DOHH2 (cell line): ENCODE results near the gene NDUFAF2.

ENCODE experiments used
- H3F3A ChIP-seq: fragments of 200-600 bp; sonication (generic), shearing (Covaris generic); 2 replicates; pipeline ENCODE4 v1.6.0; 2016; ENCODE audit warnings: antibody characterized with exemption, mild to moderate bottlenecking; ENCODE audit not compliant: control insufficient read depth, insufficient read depth
- H3K27ac ChIP-seq: fragments of 200-600 bp; sonication (generic); 2 replicates; pipeline ENCODE4 v1.5.1; 2014; ENCODE audit warnings: low read depth, mild to moderate bottlenecking, low read length, moderate library complexity
- H3K27me3 ChIP-seq: fragments of 200-600 bp; sonication (generic); 2 replicates; pipeline ENCODE4 v1.6.1; 2014; ENCODE audit warnings: mild to moderate bottlenecking, low read length, mixed read lengths; ENCODE audit not compliant: control insufficient read depth
- H3K36me3 ChIP-seq: fragments of 200-600 bp; sonication (generic); 2 replicates; pipeline ENCODE4 v1.6.1; 2014; ENCODE audit warnings: mild to moderate bottlenecking, low read length, moderate library complexity, mixed read lengths; ENCODE audit not compliant: control insufficient read depth
- H3K4me1 ChIP-seq: fragments of 200-600 bp; sonication (generic); 2 replicates; pipeline ENCODE4 v1.6.1; 2014; ENCODE audit warnings: mild to moderate bottlenecking, low read length, mixed read lengths; ENCODE audit not compliant: control insufficient read depth
- H3K4me2 ChIP-seq: fragments of 200-600 bp; sonication (generic); 2 replicates; pipeline ENCODE4 v1.6.0; 2014; ENCODE audit warnings: mild to moderate bottlenecking, low read length, moderate library complexity
- H3K4me3 ChIP-seq: fragments of 200-600 bp; sonication (generic); 2 replicates; pipeline ENCODE4 v1.5.1; 2014; ENCODE audit warnings: mild to moderate bottlenecking, low read length, mixed read lengths
- H3K79me2 ChIP-seq: fragments of 200-600 bp; sonication (generic); 2 replicates; pipeline ENCODE4 v1.6.1; 2014; ENCODE audit warnings: mild to moderate bottlenecking, low read length, mixed read lengths; ENCODE audit not compliant: control insufficient read depth
- H3K9me2 ChIP-seq: fragments of 200-600 bp; sonication (generic); replicated peaks from 2 replicates; pipeline ENCODE4 v1.6.1; 2014; ENCODE audit warnings: mild to moderate bottlenecking, low read length, mixed read lengths; ENCODE audit not compliant: control insufficient read depth
- H3K9me3 ChIP-seq: fragments of 200-600 bp; sonication (generic); 2 replicates; pipeline ENCODE4 v1.6.1; 2014; ENCODE audit warnings: antibody characterized with exemption, low read length, mixed read lengths; ENCODE audit not compliant: control insufficient read depth, insufficient read depth
- H4K20me1 ChIP-seq: fragments of 200-600 bp; sonication (generic); 2 replicates; pipeline ENCODE4 v1.6.0; 2014; ENCODE audit warnings: low read depth, mild to moderate bottlenecking, antibody characterized with exemption, low read length, moderate library complexity; ENCODE audit not compliant: control insufficient read depth, insufficient read depth
- EZH2phosphoT487 ChIP-seq: fragments of 200-600 bp; sonication (generic); IDR thresholded peaks from 2 replicates; pipeline ENCODE4 v1.6.1; 2017; ENCODE audit warnings: borderline replicate concordance, mild to moderate bottlenecking, antibody characterized with exemption, low read length, moderate library complexity, mixed read lengths
- TF ChIP-seq, protein P1 (sequence below): fragments of 200-600 bp; sonication (generic); IDR thresholded peaks from one replicate; pipeline ENCODE4 v1.5.1; 2014; ENCODE audit warnings: antibody characterized with exemption, mild to moderate bottlenecking, low read depth, low read length; ENCODE audit not compliant: poor library complexity, severe bottlenecking

Gene NDUFAF2

GRCh38 chr5:61018062-61018461 is 73.1 kb downstream of the NDUFAF2 start:
- H3K9me2 ChIP-seq, result no peaks in the 10 kb centered on the region
- H3K27ac ChIP-seq, result no peak overlapping the region
- H3K4me2 ChIP-seq, result no peak overlapping the region
- no peaks in the 10 kb centered on the region for H3F3A ChIP-seq
- TF ChIP-seq, protein P1, sequence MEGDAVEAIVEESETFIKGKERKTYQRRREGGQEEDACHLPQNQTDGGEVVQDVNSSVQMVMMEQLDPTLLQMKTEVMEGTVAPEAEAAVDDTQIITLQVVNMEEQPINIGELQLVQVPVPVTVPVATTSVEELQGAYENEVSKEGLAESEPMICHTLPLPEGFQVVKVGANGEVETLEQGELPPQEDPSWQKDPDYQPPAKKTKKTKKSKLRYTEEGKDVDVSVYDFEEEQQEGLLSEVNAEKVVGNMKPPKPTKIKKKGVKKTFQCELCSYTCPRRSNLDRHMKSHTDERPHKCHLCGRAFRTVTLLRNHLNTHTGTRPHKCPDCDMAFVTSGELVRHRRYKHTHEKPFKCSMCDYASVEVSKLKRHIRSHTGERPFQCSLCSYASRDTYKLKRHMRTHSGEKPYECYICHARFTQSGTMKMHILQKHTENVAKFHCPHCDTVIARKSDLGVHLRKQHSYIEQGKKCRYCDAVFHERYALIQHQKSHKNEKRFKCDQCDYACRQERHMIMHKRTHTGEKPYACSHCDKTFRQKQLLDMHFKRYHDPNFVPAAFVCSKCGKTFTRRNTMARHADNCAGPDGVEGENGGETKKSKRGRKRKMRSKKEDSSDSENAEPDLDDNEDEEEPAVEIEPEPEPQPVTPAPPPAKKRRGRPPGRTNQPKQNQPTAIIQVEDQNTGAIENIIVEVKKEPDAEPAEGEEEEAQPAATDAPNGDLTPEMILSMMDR, result no peak
- no peak for TF ChIP-seq EZH2phosphoT487
- no peaks in the 10 kb centered on the region for H3K36me3 ChIP-seq
- H3K27me3 ChIP-seq, result no peaks in the 10 kb centered on the region
- no peaks in the 10 kb centered on the region for H3K9me3 ChIP-seq
- peaks cover 4% of the 10 kb centered on the region; the same call in 1 of the 2 replicates for H3K79me2 ChIP-seq
- H4K20me1 ChIP-seq, result no peaks in the 10 kb centered on the region
- no peaks in the 10 kb centered on the region for H3K4me1 ChIP-seq
- no peak overlapping the region for H3K4me3 ChIP-seq

GRCh38 chr5:61019642-61020041 is 74.6 kb downstream of the NDUFAF2 start:
- Histone ChIP-seq H3K27ac (no peak overlapping the region), H3K4me1 (no peaks in the 10 kb centered on the region)
- TF ChIP-seq EZH2phosphoT487, result no peak
- TF ChIP-seq, protein P1, result no peak

DNA sequence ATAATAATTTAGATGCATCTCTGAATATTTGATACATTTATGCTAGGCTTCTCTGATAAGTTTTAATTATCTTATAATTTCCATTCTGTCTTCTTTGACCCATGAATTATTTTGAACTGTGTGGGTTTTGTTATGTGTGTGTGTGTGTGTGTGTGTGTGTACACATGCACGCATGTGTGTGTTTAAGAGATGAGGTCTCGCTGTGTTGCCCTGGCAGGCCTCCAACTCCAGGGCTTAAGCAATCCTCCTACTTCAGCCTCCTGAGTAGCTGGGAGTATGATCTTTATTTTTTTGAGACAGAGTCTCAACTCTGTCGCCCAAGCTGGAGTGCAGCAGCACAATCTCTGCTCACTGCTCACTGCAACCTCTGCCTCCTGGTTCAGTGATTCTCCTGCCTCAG is 75.4 kb downstream of the NDUFAF2 start:
- Histone ChIP-seq H3K9me3 (no peaks in the 10 kb centered on the region), H3K27me3 (no peaks in the 10 kb centered on the region), H3F3A (no peaks in the 10 kb centered on the region), H3K36me3 (no peaks in the 10 kb centered on the region), H3K27ac (no peak overlapping the region), H4K20me1 (no peaks in the 10 kb centered on the region), H3K9me2 (no peaks in the 10 kb centered on the region), H3K79me2 (peaks cover 6% of the 10 kb centered on the region; the same call in 1 of the 2 replicates), H3K4me1 (no peaks in the 10 kb centered on the region), H3K4me2 (no peak overlapping the region), H3K4me3 (no peak overlapping the region)
- TF ChIP-seq, protein P1, result no peak
- TF ChIP-seq EZH2phosphoT487, result no peak

More at GRCh38 chr5:61019642-61020041, 74.6 kb downstream of the NDUFAF2 start:
- H3K27me3 ChIP-seq, result no peaks in the 10 kb centered on the region
- H3K4me3 ChIP-seq, result no peak overlapping the region
- H3K9me2 ChIP-seq, result no peaks in the 10 kb centered on the region
- H3K4me2 ChIP-seq, result no peak overlapping the region
- peaks cover 6% of the 10 kb centered on the region; the same call in 1 of the 2 replicates for H3K79me2 ChIP-seq
- no peaks in the 10 kb centered on the region for H4K20me1 ChIP-seq
- no peaks in the 10 kb centered on the region for H3K9me3 ChIP-seq
- no peaks in the 10 kb centered on the region for H3K36me3 ChIP-seq
- no peaks in the 10 kb centered on the region for H3F3A ChIP-seq
